HG03103 (cell line): ENCODE data around the gene PRKCZ.
"Not testable (repeated sequence)": the region's sequence is repeated elsewhere in the genome, so short reads cannot be mapped to it uniquely, and the experiment has no call there.

ENCODE experiments used
- ATAC-seq: cut with Tn5 transposase; IDR thresholded peaks from one replicate; pipeline ENCODE4 v1.9.1; 2021; ENCODE audit warnings: low read depth; ENCODE audit not compliant: unreplicated experiment

The PRKCZ gene

DNA sequence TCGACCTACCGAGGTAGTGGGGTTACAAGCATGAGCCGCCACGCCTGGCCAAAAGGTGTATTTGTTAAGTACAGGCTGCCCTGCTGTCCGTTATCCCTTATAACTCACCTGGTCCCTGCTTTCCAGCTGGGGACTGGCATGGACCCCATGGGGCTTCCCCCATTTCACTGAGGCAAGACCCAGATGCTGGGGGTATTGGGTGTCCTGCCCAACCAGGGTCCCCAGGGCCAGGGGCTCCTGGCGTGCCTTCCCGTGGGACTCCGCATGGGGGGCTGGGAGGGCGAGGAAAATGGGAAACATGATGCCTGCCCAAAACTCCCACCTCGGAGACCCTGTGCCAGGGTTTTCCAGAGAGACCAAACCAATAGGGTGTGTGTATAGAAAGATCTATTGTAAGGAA, 79.9 kb downstream of the PRKCZ start:
- ATAC-seq = no peak

DNA sequence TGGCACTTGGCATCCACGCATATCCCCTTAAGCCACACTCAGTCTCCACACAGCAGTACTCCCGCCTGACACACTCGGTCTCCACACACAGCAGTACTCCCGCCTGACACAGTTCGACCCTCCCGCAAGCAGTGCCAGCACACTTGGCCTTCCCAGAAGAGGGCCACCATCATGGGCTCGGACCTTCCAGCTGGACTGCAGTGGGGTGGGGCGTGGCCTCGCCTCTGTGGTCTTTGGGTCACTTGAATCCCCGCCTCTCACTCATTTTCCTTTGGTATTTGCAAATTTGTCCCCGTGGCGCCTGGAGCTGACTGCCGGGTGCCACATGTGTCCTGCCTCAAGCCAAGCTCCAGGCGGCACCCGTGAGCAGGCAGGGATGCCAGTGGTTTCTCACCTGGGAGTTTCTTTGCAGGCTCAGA, 80.7 kb downstream of the PRKCZ start:
- no peak for ATAC-seq

DNA sequence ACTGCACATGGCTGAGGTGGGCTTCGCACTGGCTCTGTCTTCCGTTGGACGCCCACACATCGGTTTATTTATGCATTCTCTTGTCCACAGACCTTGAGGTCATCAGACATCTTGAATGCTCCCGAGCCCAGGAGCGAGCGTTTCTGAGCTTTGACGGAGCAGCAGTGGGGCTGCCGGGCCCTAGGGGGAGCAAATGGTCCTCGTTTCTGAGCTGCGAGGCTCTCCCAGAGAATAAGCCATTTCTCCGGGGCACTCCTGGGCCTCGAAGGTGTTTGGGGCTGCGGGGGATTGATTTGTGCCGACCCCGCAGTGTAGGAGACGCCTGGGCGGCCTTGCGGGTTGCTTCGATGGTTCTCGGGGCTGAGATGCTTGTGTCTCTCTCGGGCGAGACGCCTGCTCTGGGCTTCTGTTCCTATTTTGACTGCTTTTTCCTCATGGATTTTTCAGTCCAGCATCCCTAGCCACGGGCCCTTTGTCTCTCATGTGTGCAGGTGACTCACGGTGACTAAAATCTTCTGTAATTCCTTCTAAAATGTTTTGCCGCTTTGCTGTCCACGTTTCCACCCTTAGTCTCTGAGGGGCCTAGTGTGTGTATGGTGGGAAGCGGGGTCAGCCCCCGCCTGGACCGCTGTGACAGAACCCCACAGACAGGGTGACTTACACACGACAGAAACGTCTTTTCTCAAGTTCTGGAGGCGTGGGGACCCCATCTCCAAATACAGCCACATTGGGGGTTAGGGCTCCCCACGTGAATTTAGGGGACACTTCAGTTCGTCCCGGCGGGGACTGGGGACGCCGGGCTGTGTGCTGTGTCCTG, 82.2 kb downstream of the PRKCZ start:
- ATAC-seq = no peak

DNA sequence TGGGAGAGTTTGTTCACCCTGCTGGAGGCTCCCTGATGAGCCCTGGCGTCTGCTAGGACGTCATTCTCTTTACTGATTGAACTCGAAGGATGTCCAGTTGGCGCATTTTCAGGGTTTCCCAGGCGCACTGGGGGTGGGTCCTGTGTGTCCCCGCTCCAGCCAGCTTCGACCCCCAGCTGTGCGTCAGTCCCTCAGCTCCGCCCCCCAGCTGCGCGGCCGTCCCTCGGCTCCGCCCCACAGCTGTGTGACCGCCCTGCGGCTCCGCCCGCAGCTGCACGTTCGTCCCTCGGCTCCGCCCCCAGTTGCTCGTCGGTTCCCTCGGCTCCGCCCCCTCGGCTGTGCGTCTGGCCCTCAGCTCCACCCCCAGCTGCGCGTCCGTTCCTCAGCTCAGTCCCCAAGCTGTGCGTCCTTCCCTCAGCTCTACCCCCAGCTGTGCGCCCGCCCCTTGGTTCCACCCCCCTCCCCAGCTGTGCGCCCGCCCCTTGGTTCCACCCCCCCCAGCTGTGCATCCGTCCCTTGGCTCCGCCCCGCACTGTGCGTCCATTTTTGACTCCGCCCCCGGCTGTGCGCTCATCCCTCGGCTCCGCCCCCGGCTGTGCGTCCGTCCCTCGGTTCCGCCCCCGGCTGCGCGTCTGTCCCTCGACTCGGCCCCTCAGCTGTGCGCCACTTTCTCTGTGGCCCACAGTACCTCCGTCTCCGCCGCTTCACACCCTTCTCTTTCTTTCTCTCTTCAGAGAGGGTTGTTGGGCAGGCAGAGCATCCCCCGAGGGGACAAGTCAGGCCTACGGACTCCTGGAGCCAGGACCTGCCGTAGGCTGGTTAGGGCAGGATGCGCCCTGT, 83.0 kb downstream of the PRKCZ start:
- peak; percentile 78 for ATAC-seq

DNA sequence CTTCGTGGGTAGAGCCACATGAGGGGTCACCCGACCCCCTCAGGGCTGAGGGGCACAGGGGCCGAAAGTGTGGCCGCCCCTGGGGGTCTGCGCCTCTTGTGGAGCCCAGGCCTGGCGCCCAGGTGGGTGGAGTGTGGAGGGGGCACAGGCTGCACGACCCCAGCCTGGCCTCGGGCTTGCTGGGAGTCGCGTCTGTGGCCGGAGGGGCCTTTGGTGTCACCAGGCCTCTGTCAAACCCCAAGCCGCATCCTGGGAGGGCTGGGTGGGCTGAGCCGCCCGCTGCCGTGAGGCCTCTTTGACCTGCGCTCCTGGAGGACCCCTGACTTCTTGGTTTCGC, 83.6 kb downstream of the PRKCZ start:
- no peak for ATAC-seq

DNA sequence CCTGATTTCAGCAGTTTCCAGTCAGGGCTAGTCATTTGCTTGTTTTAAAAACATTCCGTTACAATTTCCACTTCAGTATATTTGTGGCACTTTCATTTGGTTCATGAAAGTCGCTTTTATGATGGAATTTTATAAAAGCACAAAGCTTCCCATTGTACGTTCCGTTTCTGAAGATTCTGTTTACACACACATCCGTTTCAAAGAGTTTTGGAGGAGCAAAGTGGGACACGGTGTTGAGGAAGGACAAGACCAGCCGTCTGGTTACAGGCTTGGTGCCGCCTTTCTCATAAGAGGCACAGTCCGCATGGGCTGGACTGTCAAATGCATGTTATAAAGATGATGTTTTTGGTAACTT, 84.0 kb downstream of the PRKCZ start:
- ATAC-seq = no peak

DNA sequence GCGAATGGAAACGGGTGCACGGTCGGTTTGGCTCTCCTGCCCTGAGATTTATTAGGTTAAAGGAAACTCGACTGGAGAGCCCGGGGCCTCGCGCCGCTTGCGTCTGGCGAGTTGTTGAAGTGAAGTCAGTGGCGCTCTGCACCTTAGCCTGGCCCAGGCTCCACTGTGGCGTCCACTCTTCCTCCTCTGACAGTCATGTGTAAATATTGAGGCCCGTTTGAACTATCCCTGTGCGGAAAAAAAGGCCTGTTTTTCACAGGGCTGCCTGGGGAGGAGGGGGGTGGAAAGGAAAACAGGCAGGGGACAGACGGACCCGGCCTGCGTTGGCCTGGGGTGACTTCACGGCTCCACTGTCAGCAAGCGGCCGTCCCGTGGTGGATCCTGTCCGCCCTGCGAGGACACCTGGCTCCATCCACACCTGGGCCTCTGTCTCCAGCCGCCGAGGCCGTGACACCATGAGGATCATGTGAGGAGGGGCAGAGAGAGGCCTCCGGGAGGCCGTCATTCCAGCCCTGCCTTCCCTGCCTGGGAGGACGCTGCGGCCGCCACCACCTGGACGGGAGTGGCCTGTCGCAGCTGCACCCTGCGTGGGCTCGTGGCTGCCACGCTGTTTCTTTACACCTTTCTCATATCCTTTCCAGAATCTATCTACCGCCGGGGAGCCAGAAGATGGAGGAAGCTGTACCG, 84.6 kb downstream of the PRKCZ start:
- no peak for ATAC-seq

DNA sequence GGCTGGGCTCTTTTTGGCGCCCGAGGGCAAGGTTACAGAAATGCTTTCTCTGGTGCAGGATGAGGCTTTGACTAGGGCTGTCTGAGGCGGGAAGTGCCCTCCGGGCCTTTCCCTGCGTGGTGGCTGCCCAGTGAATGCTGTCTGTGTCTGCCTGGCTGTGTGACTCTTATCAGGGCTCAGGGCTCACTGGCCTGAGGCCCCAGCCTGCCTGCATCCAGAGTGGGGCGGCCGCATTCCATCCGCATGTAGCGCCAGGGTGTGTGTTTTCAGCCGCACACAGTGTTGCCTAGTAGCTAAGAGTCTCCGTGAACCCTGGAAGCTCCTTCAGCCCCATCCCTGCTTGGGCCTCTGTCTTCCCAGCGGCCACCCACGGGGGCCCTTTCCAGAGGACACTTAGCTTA, 85.2 kb downstream of the PRKCZ start:
- ATAC-seq = no peak

DNA sequence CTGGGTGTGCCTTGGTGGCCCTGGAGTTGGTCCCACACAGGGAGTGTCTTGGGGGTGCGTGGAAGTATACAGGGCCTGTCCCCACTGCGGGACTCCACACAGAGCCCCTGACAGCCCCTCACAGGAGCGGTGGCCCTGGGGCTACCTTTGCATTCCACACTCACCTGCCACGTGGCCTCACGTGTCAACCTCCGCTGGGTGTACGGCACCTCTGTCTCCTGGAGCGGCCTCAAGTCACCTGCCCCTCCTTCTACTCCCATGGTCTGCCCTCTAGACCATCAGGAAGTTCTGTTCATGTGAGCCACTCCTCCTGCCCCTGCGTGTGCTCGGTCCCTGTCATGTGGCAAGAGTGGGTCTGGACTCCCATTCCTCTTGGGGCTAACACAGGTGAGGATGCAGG, 85.7 kb downstream of the PRKCZ start:
- ATAC-seq = no peak

DNA sequence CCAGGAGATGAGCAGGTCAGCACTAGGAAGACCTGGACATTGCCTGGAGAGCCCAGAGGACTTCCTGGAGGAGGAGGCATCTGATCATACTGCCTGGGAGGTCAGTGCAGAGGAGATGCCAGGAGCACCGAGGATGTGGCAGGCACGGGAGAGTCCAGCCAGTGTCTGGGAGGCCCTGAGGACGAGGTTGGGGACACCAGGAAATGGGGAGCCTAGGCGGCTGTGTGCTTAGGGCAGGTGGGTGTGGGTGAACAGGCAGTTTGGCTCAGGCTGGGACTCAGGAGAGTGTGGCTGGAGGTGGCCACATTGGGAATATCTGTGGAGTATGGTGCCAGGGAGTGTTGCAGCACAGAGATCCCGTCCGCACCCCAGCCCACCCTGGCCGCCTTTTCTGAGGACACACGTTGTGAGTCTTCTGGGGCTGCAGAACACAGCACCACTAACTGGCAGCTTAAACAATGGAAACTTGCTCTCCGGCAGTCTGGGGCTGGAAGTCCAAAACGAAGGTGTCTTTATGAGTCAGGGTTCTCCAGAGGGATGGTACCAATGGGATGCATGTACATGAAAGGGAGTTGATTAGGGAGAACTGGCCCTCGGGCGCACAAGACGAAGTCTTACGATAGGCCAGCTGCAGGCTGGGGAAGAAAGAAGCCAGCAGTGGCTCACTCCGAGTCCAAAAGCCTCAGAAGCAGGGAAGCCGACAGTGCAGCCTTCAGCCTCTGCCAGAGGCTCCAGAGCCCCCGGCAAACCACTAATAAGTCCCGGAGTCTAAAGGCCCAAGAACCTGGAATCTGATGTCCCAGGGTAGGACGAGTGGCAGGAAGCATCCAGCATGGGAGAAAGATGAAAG, 86.4 kb downstream of the PRKCZ start:
- ATAC-seq = no peak

DNA sequence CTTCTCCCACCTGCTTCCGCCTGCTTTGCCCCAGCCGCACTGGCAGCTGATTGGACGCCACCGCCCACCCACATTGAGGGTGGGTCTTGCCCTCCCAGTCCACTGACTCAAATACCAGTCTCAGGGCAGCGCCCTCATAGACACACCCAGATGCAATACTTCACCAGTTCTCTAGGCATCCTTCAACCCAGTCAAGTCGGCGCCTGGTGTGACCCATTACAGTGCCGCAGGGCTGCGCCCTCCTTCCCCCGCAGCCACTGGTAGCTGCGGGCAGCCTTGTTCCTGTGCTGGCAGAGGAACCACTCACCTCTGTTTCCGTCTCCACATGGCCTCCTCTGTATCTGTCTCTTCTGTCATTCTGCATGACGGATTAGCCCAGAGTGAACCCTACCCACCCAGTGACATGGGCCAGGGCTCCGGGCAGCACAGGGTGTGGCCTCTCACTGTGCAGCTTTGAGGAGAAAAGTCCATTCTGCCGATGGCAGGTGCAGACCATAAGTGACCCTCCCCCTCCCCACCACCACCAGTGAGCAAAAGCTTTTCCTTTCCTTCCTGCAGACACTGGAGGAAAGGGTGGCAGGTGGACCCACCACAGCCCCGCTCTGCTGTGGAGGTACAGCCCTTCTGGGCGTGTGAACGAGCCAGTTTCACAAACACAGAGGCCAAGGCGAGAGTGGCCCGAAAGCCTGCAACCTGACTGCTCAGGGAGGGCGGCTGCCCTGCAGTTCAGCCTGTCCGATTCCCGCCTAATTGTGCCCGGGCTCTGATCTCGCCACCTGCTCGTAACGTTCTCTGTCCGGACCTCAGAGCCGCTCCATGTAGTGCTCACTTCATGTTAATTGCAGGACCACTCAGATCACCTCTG, 87.3 kb downstream of the PRKCZ start:
- no peak for ATAC-seq

DNA sequence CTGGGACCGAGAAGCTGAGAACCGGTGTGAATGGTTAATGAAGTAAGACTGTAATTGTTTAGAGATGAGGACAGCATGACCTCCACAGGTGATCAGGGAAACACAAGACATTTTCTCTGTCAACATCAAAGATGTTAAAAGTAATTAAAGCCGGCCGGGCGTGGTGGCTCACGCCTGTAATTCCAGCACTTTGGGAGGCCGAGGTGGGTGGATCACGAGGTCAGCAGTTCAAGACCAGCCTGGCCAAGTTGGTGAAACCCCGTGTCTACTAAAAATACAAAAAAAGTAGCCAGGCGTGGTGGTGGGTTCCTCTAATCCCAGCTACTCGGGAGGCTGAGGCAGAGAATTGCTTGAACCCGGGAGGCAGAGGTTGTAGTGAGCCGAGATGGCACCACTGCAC, 88.9 kb downstream of the PRKCZ start:
- not testable (repeated sequence) for ATAC-seq

DNA sequence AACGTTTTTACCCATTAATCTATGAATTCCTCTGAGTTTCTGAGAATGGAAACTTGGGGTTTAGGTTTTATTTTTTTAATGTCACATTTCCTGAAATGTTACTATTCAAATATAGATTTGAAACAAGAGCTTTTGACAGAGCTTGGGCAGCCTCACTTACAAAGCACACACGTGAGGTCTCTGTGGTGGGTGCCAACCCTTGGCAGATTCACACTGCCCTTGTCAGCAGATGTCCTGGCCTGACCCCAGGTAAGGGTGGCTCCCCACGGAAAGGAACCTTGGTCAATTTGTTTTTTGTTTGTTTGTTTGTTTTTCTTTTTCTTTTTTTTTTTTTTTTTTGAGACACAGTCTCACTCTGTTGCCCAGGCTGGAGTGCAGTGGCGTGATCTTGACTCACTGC, 90.8 kb downstream of the PRKCZ start:
- no peak for ATAC-seq

DNA sequence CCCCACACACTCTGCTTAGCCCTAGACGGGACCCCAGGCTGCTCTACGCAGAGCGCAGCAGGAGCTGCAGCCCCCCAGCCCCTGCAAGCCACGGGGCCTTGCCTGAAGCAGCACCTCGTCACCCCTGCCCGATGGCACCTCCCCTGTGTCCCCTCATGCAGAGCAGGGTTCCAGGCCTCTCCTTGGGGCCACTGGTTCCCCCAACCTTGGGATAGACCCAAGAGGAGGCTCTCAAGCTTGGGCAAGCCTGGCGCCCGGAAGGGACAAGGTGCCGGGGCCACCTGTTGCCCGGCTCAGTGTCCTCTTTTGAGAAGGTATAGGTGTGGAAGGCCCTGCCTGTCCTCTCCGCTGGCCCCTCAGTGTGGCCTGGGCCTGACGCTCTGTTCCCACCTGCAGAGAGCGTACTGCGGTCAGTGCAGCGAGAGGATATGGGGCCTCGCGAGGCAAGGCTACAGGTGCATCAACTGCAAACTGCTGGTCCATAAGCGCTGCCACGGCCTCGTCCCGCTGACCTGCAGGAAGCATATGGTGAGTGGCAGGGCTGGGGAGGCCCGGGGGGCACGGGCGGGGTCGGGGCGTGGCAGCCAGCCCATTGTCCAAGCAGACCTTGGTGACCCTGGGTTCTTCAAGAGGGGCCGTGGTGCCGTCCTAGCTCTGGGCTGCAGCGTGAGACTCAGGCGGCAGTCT, 93.7 kb downstream of the PRKCZ start:
- ATAC-seq = no peak

DNA sequence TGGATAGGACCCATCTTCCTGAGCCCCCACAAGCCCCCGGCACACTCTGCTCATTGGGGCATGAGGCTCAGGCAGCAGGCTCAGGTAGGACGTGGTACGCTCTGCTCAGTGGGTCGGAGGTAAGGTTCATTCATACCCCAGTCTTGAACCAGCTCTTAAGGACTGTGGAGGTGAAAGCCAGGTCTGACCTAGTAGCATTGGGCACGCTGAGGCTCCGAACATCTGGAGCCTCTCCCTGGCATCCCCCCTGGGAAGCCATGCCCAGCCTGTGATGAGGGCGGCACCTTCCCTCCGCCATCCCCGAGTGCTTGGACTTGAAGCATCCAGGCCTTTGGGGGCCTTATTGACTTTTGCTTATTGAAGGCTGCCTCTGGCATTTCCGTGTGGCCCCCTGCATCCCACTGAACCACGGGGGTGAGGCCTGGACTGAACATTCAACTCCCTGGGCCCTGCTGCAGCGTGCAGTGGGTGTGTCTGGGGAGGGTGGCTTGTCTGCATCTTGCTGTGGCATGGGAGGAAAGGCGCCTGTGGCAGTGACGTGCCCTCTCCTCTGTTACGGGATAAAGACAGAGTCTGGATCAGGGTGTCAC, 94.4 kb downstream of the PRKCZ start:
- no peak for ATAC-seq

DNA sequence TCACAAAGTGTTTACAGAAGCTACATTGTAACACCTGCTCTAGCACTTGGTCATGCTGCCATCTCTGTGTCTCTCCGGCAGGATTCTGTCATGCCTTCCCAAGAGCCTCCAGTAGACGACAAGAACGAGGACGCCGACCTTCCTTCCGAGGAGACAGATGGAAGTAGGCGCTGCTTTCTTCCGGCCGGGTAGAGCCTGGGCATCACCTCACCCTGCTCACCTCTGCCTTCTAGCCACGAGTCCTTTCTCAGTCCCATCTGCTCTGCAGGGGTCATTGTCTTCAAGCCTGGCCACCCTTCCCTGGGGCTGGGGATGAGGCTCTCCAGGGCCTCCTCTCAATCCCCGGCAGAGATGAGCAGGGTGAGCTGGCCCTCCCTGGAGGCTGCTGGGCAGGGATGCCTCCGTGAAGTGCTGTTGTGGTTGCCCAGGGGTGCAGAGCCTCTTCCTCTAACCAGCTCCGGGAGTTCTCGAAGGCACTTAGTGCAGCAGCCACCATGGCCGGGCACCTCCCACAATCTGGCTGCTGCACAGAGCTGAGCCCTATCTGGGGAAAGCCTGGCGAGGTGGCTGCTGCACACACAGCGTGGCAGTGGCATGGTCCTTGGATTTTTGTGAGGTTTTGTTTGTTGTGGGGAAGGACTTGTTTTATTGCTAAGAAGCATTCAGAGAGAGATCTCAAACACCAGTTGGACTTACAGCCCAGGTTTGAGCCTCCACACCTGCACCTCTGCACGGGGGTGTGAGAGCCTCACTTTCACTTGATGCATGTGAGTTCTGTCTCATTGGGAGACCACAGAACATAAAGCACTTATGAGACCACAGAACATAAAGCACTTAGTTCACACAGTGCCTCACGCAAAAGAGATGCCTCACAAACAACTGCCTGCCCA, 96.0 kb downstream of the PRKCZ start:
- no peak for ATAC-seq

DNA sequence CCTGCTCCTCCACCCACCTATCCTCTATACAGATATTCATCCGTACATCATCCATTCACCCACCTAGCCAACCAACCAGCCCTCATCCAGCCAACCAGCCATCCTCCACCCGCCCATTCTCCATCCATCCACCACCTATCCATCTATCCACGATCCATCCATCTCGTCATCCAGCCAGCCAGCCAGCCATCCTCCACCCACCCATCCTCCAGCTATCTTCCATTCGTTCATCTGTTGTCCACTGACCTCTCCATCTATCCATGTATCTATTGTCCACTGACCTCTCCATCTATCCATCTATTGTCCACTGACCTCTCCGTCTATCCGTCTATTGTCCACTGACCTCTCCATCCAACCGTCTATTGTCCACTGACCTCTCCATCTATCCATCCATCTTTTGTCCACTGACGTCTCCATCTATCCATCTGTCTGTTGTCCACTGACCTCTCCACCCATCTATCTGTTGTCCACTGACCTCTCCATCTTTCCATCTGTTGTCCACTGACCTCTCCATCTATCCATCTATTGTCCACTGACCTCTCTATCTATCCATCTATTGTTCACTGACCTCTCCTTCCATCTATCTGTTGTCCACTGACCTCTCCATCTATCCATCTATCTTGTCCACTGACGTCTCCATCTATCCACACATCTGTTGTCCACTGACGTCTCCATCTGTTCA, 96.8 kb downstream of the PRKCZ start:
- ATAC-seq = no peak
